ENCODE measurements around the gene FKBP10. TPM values are rescaled to one million over a fixed set of nuclear protein-coding genes. Genes with fewer than 3 reads are reported as not detected.
A peak's percentile ranks its signal among the peaks of the same experiment; 100 is the strongest.

FKBP10 gene
- total and polyA plus RNA-seq, 10 of the 15 experiments (the other 5 are each of a cell fraction or from before 2014, with no cell fraction given), result 0.02 to 4.7 (median 1.8) TPM

DNA sequence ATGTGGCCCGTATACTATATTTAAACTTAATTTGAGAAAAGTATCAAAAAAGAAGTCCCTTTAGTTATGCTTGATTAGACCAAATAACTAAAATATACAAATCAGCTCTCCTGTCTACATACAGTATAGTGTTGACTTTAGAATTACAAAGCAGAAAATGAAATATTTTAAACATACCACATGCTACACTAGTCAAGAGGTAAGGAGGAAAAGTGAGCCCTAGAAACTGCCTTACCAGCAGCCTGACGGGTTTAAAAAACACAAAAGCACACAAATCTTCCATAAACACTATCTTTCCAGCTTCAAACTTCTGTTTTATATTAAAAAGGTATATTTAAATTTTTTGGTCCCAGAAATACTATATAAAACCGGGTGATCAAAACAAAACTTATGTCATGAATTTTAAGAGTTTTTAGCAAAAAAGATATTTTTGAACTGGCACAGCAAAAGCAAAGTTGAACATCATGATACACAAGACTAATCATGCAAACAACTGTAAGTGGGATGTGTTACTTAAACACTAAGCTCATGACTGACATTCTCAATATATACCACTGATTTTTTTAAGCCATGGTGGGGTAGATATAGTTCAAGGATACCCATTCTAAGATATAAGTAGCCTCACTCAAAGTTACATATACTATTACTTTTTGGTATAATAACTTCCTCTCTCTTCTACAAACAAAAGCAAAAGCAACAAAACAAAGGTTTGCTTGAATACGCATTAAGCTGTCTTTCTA lies 36.6 kb downstream of the FKBP10 start:
- Histone ChIP-seq H3K79me2 (ENCODE audit: control insufficient read depth, insufficient read depth, low read length) (peaks cover 19% of the 10 kb centered on the region), H3K4me2 (ENCODE audit: control insufficient read depth, insufficient read depth) (peak overlapping the region; percentile 40; the same call in 1 of the 2 replicates), H3K4me1 (ENCODE audit: control insufficient read depth, insufficient read depth, low read length) (peaks cover 8% of the 10 kb centered on the region; the same call in 1 of the 2 replicates), H3K27me3 (replicated peaks in 1 of 2; ENCODE audit: control insufficient read depth in 2 of 2, insufficient read depth in 2 of 2, low read length in 1 of 2) (no peaks in the 10 kb centered on the region), H4K20me1 (ENCODE audit: control insufficient read depth, insufficient read depth) (no peaks in the 10 kb centered on the region), H3K27ac (ENCODE audit: control insufficient read depth, insufficient read depth) (peak overlapping the region; percentile 15; the same call in 1 of the 2 replicates), H2AFZ (ENCODE audit: control insufficient read depth, low read depth, low read length) (no peak overlapping the region), H3K4me3 (no peak overlapping the region), H3K9me3 (replicated peaks; ENCODE audit: control insufficient read depth, insufficient read depth, low read length) (no peaks in the 10 kb centered on the region), H3K36me3 (ENCODE audit: control insufficient read depth in 2 of 2, insufficient read depth in 2 of 2, low read length in 1 of 2) (peaks cover 9 to 14% of the 10 kb centered on the region in 2 experiments), H3K9ac (ENCODE audit: control insufficient read depth, insufficient read depth, low read length) (no peak overlapping the region)
- ATAC-seq (peak; percentile 82), FAIRE-seq (no peak), DNase-seq (ENCODE audit: low read depth, low spot score) (no peak)
- POLR2A ChIA-PET, result interaction anchor here (0.6 to 1.4 kb wide), 7 partner anchors 11 to 47 kb away, joined by 3 to 5 read pairs (median 4); no protein-coding TSS in a partner anchor
- BruUV-seq (replicated peaks), result TSS peak; percentile 17
- CTCF ChIA-PET, result interaction anchor here (0.6 to 2.7 kb wide), 10 partner anchors 11 to 332 kb away, joined by 3 to 18 read pairs (median 3); partner anchors contain the start of gene KLHL11
- 44% methylated on average over 4 of the region's 4 CpGs for WGBS (ENCODE audit: insufficient coverage, insufficient replicate concordance, low lambda C conversion rate, missing lambda C conversion rate)
- SMC1A ChIA-PET (ENCODE audit: uncharacterized antibody, unreplicated experiment), result interaction anchor here (0.6 to 5.2 kb wide), 10 partner anchors 10 to 158 kb away, joined by 3 to 33 read pairs (median 4); partner anchors contain the start of genes KLHL10, KLHL11, ODAD4 and P3H4
- TF ChIP-seq ZNF384 (IDR thresholded peaks at IDR 0.05; ENCODE audit: borderline replicate concordance, low read depth, low read length) (0 out of 2 replicates have a peak, but pooled peaks have one; percentile 25), ZNF207 (IDR thresholded peaks at IDR 0.05; ENCODE audit: borderline replicate concordance) (no peak), SMARCA5 (IDR thresholded peaks at IDR 0.05) (no peak)
- TF ChIP-seq, protein P1, sequence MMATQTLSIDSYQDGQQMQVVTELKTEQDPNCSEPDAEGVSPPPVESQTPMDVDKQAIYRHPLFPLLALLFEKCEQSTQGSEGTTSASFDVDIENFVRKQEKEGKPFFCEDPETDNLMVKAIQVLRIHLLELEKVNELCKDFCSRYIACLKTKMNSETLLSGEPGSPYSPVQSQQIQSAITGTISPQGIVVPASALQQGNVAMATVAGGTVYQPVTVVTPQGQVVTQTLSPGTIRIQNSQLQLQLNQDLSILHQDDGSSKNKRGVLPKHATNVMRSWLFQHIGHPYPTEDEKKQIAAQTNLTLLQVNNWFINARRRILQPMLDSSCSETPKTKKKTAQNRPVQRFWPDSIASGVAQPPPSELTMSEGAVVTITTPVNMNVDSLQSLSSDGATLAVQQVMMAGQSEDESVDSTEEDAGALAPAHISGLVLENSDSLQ (IDR thresholded peaks at IDR 0.05), result peak; percentile 72
- RAD21 ChIA-PET (ENCODE audit: unreplicated experiment), result interaction anchor here (0.6 to 2.1 kb wide), 8 partner anchors 11 to 136 kb away, joined by 3 to 15 read pairs (median 5); partner anchors contain the start of genes KLHL10, KLHL11 and P3H4
- intact Hi-C loops (cut with micrococcal nuclease; ENCODE audit: unreplicated experiment) (no loop called here), in situ Hi-C loops (cut with MboI) (no loop called here)

All from GM12878 (cell line).